IMR-90 (cell line): ENCODE measurements around the gene MUC6.

Source experiments
- CEBPB ChIP-seq: IDR thresholded peaks from 2 replicates; pipeline ENCODE4 v1.6.1; 2012; ENCODE audit warnings: low read depth, low read length, improper control_type of control experiment
- CHD1 ChIP-seq: IDR thresholded peaks from 2 replicates; pipeline ENCODE4 v1.6.1; 2012; ENCODE audit warnings: low read depth, low read length, improper control_type of control experiment
- MAFK ChIP-seq: IDR thresholded peaks from 2 replicates; pipeline ENCODE4 v1.6.1; 2012; ENCODE audit warnings: low read depth, low read length, improper control_type of control experiment
- MXI1 ChIP-seq: IDR thresholded peaks from 2 replicates; pipeline ENCODE4 v1.6.1; 2012; ENCODE audit warnings: low read depth, mild to moderate bottlenecking, low read length, moderate library complexity, borderline replicate concordance
- NFE2L2 ChIP-seq: fragments of 150-350 bp; IDR thresholded peaks from 2 replicates; pipeline ENCODE4 v1.6.1; 2016; ENCODE audit warnings: low read depth, mild to moderate bottlenecking, low read length
- POLR2A ChIP-seq: IDR thresholded peaks from 2 replicates; pipeline ENCODE4 v1.6.1; 2012; ENCODE audit warnings: mild to moderate bottlenecking, low read depth, low read length
- RAD21 ChIP-seq: IDR thresholded peaks from 2 replicates; pipeline ENCODE4 v1.6.1; 2012; ENCODE audit warnings: low read length, improper control_type of control experiment
- RFX5 ChIP-seq: IDR thresholded peaks from 2 replicates; pipeline ENCODE4 v1.8.0; 2012; ENCODE audit warnings: low read depth, mild to moderate bottlenecking, low read length, moderate library complexity
- TF ChIP-seq, protein P1 (sequence below): fragments of 150-350 bp; IDR thresholded peaks from 2 replicates; pipeline ENCODE4 v1.6.1; 2016; ENCODE audit warnings: low read depth, mild to moderate bottlenecking, low read length, moderate library complexity, borderline replicate concordance
- TF ChIP-seq, protein P2 (sequence below): conservative IDR thresholded peaks from 2 replicates; pipeline ENCODE4 v1.5.1; 2012; ENCODE audit warnings: mild to moderate bottlenecking, low read depth, low read length, improper control_type of control experiment
- TF ChIP-seq, protein P3 (sequence below): fragments of 150-350 bp; IDR thresholded peaks from 2 replicates; pipeline ENCODE4 v1.6.1; 2017; ENCODE audit warnings: mild to moderate bottlenecking, antibody characterized with exemption, low read length, low read depth

DNA sequence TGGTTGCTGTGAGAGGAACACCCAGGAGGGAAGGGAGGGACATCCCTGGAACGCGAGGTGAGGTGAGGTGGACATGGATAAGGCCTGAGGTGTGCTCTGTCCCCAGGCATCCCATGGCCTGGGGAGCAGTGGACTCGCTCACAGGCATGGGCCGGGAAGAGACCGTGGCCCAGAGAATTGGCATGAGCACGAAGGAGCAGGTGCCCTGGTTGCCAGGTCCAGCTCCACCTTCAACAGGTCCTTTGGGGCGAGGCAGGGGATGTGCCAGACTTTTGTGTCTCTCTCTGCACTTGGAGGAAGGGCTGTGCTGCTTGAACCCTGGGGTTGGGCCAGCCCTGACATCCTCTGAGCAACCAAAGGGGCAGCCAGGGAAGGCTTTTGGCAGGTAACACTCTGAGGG, 21.5 kb downstream of the MUC6 start:
- TF ChIP-seq, protein P1, sequence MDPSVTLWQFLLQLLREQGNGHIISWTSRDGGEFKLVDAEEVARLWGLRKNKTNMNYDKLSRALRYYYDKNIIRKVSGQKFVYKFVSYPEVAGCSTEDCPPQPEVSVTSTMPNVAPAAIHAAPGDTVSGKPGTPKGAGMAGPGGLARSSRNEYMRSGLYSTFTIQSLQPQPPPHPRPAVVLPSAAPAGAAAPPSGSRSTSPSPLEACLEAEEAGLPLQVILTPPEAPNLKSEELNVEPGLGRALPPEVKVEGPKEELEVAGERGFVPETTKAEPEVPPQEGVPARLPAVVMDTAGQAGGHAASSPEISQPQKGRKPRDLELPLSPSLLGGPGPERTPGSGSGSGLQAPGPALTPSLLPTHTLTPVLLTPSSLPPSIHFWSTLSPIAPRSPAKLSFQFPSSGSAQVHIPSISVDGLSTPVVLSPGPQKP = no peak
- TF ChIP-seq, protein P2, sequence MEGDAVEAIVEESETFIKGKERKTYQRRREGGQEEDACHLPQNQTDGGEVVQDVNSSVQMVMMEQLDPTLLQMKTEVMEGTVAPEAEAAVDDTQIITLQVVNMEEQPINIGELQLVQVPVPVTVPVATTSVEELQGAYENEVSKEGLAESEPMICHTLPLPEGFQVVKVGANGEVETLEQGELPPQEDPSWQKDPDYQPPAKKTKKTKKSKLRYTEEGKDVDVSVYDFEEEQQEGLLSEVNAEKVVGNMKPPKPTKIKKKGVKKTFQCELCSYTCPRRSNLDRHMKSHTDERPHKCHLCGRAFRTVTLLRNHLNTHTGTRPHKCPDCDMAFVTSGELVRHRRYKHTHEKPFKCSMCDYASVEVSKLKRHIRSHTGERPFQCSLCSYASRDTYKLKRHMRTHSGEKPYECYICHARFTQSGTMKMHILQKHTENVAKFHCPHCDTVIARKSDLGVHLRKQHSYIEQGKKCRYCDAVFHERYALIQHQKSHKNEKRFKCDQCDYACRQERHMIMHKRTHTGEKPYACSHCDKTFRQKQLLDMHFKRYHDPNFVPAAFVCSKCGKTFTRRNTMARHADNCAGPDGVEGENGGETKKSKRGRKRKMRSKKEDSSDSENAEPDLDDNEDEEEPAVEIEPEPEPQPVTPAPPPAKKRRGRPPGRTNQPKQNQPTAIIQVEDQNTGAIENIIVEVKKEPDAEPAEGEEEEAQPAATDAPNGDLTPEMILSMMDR = no peak
- no peak for TF ChIP-seq CEBPB
- no peak for TF ChIP-seq POLR2A
- TF ChIP-seq CHD1 = no peak
- TF ChIP-seq RAD21 = no peak
- no peak for TF ChIP-seq RFX5
- no peak for TF ChIP-seq NFE2L2
- TF ChIP-seq, protein P3, sequence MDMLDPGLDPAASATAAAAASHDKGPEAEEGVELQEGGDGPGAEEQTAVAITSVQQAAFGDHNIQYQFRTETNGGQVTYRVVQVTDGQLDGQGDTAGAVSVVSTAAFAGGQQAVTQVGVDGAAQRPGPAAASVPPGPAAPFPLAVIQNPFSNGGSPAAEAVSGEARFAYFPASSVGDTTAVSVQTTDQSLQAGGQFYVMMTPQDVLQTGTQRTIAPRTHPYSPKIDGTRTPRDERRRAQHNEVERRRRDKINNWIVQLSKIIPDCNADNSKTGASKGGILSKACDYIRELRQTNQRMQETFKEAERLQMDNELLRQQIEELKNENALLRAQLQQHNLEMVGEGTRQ = no peak
- TF ChIP-seq MAFK = no peak
- TF ChIP-seq MXI1 = no peak
